ENCODE measurements around the gene FIGNL2. TPM values are rescaled to one million over a fixed set of nuclear protein-coding genes. Genes with fewer than 3 reads are reported as not detected.

FIGNL2 gene
- total and polyA plus RNA-seq, 7 donors: 0.01 to 0.20 (median 0.17) TPM

GRCh38 chr12:51869931-51870330, 21.4 kb upstream of the FIGNL2 start:
- intact Hi-C loops (cut with DNase I): loop anchor here in 1 of 2 donors (5.0 kb wide), 1 partner anchor 448 kb away; the partner anchor contains the start of gene SLC4A8

GRCh38 chr12:51869496-51869865, 21.0 kb upstream of the FIGNL2 start:
- Histone ChIP-seq H3K27ac (no peak overlapping the region), H3K27me3 (ENCODE audit: insufficient read depth in 3 of 3, low read length in 2 of 3) (peaks cover 0 to 50% (median 3%) of the 10 kb centered on the region in 3 donors), H3K4me1 (peaks cover 2% of the 10 kb centered on the region), H3K9me3 (no peaks in the 10 kb centered on the region), H3K4me3 (peak overlapping the region; percentile 58), H3K36me3 (ENCODE audit: insufficient read depth in 1 of 2, low read depth in 1 of 2) (no peaks in the 10 kb centered on the region)
- intact Hi-C loops (cut with DNase I): no loop called here
- peak in 1 of 2 donors; percentile 44 for DNase-seq
- 20 to 28% (median 27%) methylated on average over 16 to 20 of the region's 20 CpGs for WGBS, 3 donors
- no peak for ATAC-seq
- TF ChIP-seq CTCF (IDR thresholded peaks at IDR 0.05): no peak

More at GRCh38 chr12:51869931-51870330, 21.4 kb upstream of the FIGNL2 start:
- Histone ChIP-seq H3K9me3 (no peaks in the 10 kb centered on the region), H3K27me3 (ENCODE audit: insufficient read depth in 3 of 3, low read length in 2 of 3) (peaks cover 0 to 48% (median 3%) of the 10 kb centered on the region in 3 donors), H3K4me3 (no peak overlapping the region), H3K27ac (no peak overlapping the region), H3K4me1 (no peaks in the 10 kb centered on the region), H3K36me3 (ENCODE audit: insufficient read depth in 1 of 2, low read depth in 1 of 2) (no peaks in the 10 kb centered on the region)
- no peak for DNase-seq
- TF ChIP-seq CTCF (IDR thresholded peaks at IDR 0.05): no peak
- no peak for ATAC-seq
- 57 to 83% (median 80%) methylated on average over 3 of the region's 3 CpGs for WGBS, 3 donors

- Histone ChIP-seq H3K4me1 (peaks cover 7% of the 10 kb centered on the region), H3K36me3 (ENCODE audit: insufficient read depth in 1 of 2, low read depth in 1 of 2) (no peaks in the 10 kb centered on the region), H3K27me3 (ENCODE audit: insufficient read depth in 3 of 3, low read length in 2 of 3) (peaks cover 0 to 49% (median 5%) of the 10 kb centered on the region in 3 donors), H3K27ac (no peak overlapping the region), H3K9me3 (no peaks in the 10 kb centered on the region), H3K4me3 (peak overlapping the region; percentile 58)
- no peak for TF ChIP-seq CTCF (IDR thresholded peaks at IDR 0.05)
- intact Hi-C loops (cut with DNase I): no loop called here
- DNase-seq (peak in 1 of 2 donors; percentile 53), ATAC-seq (peak in 3 of 4 donors; percentile 15 to 36 (median 31))
- WGBS, 3 donors: 6 to 8% (median 7%) methylated on average over 43 to 67 of the region's 67 CpGs
These were observed 20.4 kb upstream of the FIGNL2 start for GRCh38 chr12:51868821-51869495.

- no peak for TF ChIP-seq CTCF (IDR thresholded peaks at IDR 0.05)
- H3K4me3 ChIP-seq: no peak overlapping the region
- no peak for ATAC-seq
- H3K9me3 ChIP-seq: no peaks in the 10 kb centered on the region
- peak in 1 of 2 donors; percentile 39 for DNase-seq
- peaks cover 11% of the 10 kb centered on the region for H3K4me1 ChIP-seq
- peaks cover 0 to 57% (median 6%) of the 10 kb centered on the region in 3 donors for H3K27me3 ChIP-seq (ENCODE audit: insufficient read depth in 3 of 3, low read length in 2 of 3)
- no peak overlapping the region for H3K27ac ChIP-seq
- H3K36me3 ChIP-seq (ENCODE audit: insufficient read depth in 1 of 2, low read depth in 1 of 2): no peaks in the 10 kb centered on the region
- WGBS, 3 donors: 96 to 99% (median 97%) methylated on average over 12 of the region's 12 CpGs
- intact Hi-C loops (cut with DNase I): no loop called here
These were observed 19.4 kb upstream of the FIGNL2 start for GRCh38 chr12:51867796-51868428.

Measured in psoas muscle (tissue), 8 donors.